Lower leg skin (tissue), 3 donors: ENCODE results near the gene NMRK2.

ENCODE experiments used
- POLR2A ChIP-seq, 2 donors: fragments of 450-650 bp; IDR thresholded peaks; one replicate each; pipeline ENCODE4 v1.6.1; 2016 to 2017; ENCODE audit warnings: antibody characterized with exemption in 2 of 2, mild to moderate bottlenecking in 1 of 2, moderate library complexity in 1 of 2
- TF ChIP-seq, protein P1 (sequence below), 3 donors: fragments of 450-650 bp; IDR thresholded peaks; one replicate each; pipeline ENCODE4 v1.5.1; 2016; ENCODE audit warnings: antibody characterized with exemption in 3 of 3, mild to moderate bottlenecking in 3 of 3, moderate library complexity in 2 of 3

DNA sequence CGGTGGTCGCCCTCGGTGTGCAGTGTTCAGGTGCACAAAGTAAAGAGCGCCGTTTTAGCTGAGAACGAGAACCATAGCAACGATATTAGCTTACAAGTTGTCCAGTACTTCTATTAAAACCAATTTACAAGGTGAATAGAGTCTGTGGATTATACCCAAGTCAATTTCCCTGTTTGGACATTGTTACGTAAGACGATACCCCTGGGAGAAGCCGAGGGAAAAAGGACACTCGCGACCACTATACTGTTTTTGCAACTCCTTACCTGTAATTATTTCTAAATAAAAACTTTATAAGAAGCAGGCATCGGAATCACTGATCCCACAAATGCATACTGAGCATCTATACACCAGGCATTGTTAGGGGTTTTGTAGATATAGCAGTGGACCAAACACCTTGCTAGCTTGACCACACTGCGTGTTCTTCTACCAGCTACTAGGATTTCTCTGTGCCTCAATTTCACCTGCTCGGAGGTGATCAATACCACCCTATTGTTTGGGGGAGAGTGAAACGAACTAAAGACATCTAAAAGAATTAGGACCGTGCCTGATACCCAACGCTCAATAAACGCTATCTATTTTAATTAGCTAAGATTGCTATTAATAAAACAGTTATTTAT lies 52.9 kb downstream of the NMRK2 start:
- TF ChIP-seq, protein P1, sequence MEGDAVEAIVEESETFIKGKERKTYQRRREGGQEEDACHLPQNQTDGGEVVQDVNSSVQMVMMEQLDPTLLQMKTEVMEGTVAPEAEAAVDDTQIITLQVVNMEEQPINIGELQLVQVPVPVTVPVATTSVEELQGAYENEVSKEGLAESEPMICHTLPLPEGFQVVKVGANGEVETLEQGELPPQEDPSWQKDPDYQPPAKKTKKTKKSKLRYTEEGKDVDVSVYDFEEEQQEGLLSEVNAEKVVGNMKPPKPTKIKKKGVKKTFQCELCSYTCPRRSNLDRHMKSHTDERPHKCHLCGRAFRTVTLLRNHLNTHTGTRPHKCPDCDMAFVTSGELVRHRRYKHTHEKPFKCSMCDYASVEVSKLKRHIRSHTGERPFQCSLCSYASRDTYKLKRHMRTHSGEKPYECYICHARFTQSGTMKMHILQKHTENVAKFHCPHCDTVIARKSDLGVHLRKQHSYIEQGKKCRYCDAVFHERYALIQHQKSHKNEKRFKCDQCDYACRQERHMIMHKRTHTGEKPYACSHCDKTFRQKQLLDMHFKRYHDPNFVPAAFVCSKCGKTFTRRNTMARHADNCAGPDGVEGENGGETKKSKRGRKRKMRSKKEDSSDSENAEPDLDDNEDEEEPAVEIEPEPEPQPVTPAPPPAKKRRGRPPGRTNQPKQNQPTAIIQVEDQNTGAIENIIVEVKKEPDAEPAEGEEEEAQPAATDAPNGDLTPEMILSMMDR (IDR thresholded peaks at IDR 0.05): no peak
- TF ChIP-seq POLR2A (IDR thresholded peaks at IDR 0.05): no peak
